ENCODE measurements around the gene SIK1. TPM values are rescaled to one million over a fixed set of nuclear protein-coding genes. Genes with fewer than 3 reads are reported as not detected.

The SIK1 gene
- polyA plus RNA-seq, 2 of the 4 experiments (the other 2 are of a cell fraction): 12.2 to 74.0 TPM

GRCh38 chr21:43370888-43371570 is 55.9 kb downstream of the SIK1 start:
- 74% methylated on average over 2 of the region's 2 CpGs for WGBS (ENCODE audit: missing lambda C conversion rate)
- FAIRE-seq (no peak), DNase-seq (ENCODE audit: low read depth in 1 of 2, low spot score in 1 of 2) (no peak), ATAC-seq (no peak)
- ChIA-PET CTCF (no interaction called here), POLR2A (no interaction called here)
- H3K4me2 ChIP-seq: no peak overlapping the region
- H3K9me3 ChIP-seq: no peaks in the 10 kb centered on the region
- H3K4me3 ChIP-seq: no peak overlapping the region
- no peak overlapping the region for H3K27ac ChIP-seq
- H3K4me1 ChIP-seq: peaks cover 13% of the 10 kb centered on the region
- no peak for TF ChIP-seq RAD21 (conservative IDR thresholded peaks at IDR 0.05 in 1 of 2, IDR thresholded peaks at IDR 0.05 in 1 of 2)
- TF ChIP-seq MAFK (IDR thresholded peaks at IDR 0.05; ENCODE audit: partially characterized antibody): peak; percentile 11
- TF ChIP-seq MYC (IDR thresholded peaks at IDR 0.05; ENCODE audit: borderline replicate concordance, low read length): no peak
- TF ChIP-seq PHF8 (IDR thresholded peaks at IDR 0.05; ENCODE audit: borderline replicate concordance, low read depth): no peak
- no peak for TF ChIP-seq NR3C1 (IDR thresholded peaks at IDR 0.05)
- TF ChIP-seq CEBPB (IDR thresholded peaks at IDR 0.05): no peak
- no peak for TF ChIP-seq FOSL2 (IDR thresholded peaks at IDR 0.05)
- TF ChIP-seq FOSL2 (CRISPR knock-in tag; IDR thresholded peaks at IDR 0.05): no peak

GRCh38 chr21:43370091-43370658 is 56.8 kb downstream of the SIK1 start:
- ChIA-PET CTCF (no interaction called here), POLR2A (no interaction called here)
- no peak overlapping the region for H3K4me2 ChIP-seq
- peak overlapping the region in 1 of 2 experiments; percentile 78; a peak in 3 of 6 replicates for H3K27ac ChIP-seq
- H3K4me1 ChIP-seq: peaks cover 13% of the 10 kb centered on the region
- FAIRE-seq (no peak), ATAC-seq (no peak), DNase-seq (ENCODE audit: low read depth in 1 of 2, low spot score in 1 of 2) (no peak)
- TF ChIP-seq USF2 (IDR thresholded peaks at IDR 0.05) (no peak), ATOH8 (CRISPR knock-in tag; IDR thresholded peaks at IDR 0.05; ENCODE audit: low read depth) (no peak), SMC3 (IDR thresholded peaks at IDR 0.05) (no peak), HMGXB4 (CRISPR knock-in tag; IDR thresholded peaks at IDR 0.05; ENCODE audit: borderline replicate concordance) (no peak), ZFP36 (IDR thresholded peaks at IDR 0.05; ENCODE audit: borderline replicate concordance, partially characterized antibody) (no peak), NPAS2 (CRISPR knock-in tag; IDR thresholded peaks at IDR 0.05; ENCODE audit: borderline replicate concordance) (no peak), CHD4 (IDR thresholded peaks at IDR 0.05; ENCODE audit: borderline replicate concordance) (no peak), CEBPB (IDR thresholded peaks at IDR 0.05) (no peak), ZNF302 (CRISPR knock-in tag; IDR thresholded peaks at IDR 0.05) (no peak), TP53 (CRISPR knock-in tag; IDR thresholded peaks at IDR 0.05) (no peak), HES2 (IDR thresholded peaks at IDR 0.05) (no peak), HDAC2 (IDR thresholded peaks at IDR 0.05) (no peak), NFE2L2 (conservative IDR thresholded peaks at IDR 0.05; ENCODE audit: low read length) (no peak), FOXS1 (CRISPR knock-in tag; IDR thresholded peaks at IDR 0.05) (no peak), HOXB13 (CRISPR knock-in tag; IDR thresholded peaks at IDR 0.05; ENCODE audit: low read depth) (no peak)
- WGBS (ENCODE audit: missing lambda C conversion rate): 85% methylated on average over 19 of the region's 20 CpGs
- no peaks in the 10 kb centered on the region for H3K9me3 ChIP-seq
- H3K4me3 ChIP-seq: no peak overlapping the region

All from A549 (cell line).